ENCODE data around the gene CFAP74.

Gene CFAP74

DNA sequence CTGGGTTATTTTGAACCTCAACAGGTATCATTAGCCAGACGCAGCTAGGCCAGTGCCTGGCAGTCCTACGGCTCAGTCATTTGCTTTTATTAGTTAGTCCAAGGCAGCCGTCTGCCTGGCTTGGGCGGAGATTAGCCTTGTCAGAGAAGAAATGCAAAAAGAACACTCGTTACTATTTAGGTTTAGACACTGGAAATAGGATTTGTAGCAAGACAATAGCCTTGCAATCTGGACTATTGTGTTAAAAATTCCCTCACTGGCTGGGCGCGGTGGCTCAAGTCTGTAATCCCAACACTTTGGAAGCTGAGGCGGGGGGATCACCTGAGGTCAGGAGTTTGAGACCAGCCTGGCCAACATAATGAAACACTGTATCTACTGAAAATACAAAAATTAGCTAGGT lies 35.7 kb upstream of the CFAP74 start:
- no peak for DNase-seq

DNA sequence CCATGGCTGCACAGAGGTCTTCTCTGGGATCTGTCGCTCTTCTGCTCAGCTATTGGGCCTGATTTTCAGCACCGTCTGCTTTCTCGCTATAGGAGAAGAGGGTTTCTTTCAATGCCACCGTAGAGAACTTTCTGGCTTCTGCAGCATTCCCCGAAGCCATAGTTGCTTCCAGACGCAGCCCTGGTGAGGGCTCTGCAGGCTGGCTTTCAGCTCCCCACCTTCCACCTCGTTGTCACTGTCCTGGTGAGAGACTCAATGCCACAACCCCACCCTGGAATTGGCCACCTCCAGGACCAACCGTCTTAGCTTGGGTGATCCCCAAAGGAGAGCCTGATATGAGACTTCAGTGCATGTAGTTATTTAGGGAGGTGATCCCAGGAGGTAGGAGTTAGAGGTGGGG lies 34.6 kb upstream of the CFAP74 start:
- DNase-seq: no peak

DNA sequence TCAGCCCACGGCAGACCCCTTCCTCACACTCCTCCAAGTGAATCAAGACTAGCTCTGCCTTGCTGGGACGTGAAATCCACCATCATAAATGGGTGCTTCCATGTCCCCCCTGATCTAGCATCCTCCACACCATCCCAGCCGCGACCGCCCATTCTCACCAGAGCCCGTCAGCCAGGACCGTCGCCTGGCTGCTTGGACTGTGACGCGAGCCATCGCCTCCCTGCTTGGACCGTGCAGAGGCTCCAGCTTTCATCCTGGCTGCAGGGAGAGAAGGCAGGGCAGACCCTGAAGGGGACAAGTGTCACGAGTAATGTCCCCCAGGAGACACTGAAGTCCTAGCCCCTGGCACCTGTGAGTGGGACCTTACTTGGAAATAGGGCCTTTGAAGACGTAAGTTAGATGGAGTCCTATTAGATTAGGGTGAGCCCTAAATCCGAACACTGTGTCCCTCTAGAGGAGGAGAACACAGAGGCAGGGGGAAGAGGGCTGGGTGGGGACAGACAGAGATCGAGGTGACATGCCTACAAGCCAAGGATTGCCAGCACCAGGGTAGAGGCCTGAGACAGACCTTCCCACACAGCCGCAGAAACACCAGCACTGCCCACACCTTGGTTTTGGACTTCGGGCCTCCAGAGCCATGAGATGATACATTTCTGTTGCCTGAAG lies 33.9 kb upstream of the CFAP74 start:
- DNase-seq: no peak

DNA sequence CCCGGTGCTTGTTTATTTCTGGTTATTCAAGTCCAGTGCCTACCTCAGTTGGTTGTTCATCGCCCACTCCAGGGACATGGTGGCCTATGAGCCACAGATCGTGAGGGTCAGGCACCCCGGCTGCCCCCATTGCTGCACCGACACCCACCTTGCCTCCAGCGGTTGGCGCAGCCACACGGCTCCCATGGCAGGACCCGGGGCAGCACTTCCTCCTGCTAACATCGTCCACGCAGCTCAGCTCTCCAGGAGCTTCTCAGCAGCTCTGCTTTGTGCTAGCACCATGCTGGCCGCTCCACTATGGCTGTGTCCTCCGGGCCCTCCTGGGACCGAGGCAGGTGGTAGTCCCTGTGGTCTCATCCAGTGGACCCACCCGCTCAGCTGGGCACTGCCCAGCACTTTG lies 32.7 kb upstream of the CFAP74 start:
- DNase-seq: no peak

DNA sequence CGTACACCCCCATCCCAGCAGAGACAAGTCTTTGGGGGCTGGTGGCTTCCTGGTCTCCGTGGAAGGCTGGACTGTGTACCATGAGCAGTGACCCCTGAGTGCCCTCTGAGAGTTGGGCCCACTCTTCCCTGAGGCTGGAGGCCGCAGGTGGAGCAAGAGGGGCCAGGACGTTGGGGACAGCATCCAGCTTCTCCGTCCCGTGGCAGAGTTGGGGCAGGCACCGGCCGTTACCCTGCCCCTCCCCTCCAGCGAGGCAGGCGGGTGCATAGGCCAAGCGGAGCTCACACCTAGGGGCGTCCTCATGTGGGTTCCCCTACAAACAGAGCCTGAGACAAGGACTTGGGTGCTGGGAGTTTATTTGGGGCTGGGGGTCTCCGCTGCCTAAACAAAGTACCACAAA lies 29.6 kb upstream of the CFAP74 start:
- DNase-seq: no peak

DNA sequence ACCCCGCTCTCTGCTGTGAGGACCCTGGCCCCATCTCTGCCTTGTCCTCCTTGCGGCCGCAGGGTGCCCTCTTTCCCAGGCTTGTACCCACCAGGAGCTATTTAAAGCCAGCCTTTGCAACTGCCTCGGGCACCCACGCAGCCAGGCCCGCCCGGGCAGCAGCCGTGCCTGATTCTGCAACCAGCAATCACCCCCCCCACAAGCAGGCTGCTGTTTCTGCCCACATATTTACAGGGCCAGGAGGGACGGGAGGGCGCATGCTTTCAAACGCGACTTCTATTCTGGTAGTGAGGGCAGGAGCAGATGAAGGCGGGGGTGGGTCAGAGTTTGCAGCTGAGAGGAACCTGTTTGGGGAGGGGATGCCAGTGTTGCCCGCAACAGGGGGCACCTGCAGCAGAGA lies 29.2 kb upstream of the CFAP74 start:
- DNase-seq: no peak

DNA sequence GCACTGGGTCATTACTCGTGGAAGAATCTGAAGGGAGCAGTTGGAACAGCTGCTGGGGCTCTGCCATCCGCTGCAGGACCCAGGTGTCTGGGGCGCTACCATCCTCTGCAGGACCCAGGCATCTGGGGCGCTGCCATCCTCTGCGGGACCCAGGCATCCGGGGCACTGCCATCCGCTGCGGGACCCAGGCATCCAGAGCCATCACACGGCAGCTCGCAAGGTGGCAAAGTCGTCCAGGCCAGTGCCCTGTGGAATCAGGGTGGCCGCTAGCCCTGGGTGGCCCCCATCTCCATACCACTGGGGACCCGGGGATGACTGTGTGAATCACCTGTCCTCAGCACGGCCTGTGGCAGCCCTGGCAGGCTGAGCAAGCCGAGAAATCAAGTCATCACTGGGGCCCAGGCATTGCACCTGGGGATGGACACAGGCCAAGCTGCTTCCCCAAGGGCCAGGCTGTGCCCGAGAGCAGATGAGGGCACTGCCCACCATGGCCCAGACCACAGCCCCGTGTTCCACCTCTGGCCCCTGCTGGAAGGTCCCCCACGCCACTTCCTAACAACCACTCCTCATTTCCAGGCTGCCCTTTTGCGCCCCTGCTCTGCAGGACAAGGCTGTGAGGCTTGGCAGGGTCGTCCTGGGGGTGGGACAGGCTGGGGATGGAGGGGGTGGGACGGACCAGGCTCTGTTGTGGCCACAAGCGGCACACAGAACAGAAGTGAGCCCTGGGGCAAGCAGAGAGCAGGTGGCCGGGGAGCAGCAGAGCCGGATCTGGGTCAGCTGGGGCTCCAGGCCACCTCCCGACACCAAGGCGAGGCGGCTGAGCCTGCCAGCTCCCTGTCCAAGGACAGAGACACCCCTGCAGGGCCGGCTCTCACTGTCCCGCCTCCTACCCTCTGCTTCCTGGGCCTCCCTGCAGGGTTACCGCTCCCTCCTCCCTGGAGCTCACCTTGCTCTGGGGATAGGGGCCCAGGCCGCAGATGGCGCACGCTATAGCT lies 28.3 kb upstream of the CFAP74 start:
- no peak for DNase-seq

DNA sequence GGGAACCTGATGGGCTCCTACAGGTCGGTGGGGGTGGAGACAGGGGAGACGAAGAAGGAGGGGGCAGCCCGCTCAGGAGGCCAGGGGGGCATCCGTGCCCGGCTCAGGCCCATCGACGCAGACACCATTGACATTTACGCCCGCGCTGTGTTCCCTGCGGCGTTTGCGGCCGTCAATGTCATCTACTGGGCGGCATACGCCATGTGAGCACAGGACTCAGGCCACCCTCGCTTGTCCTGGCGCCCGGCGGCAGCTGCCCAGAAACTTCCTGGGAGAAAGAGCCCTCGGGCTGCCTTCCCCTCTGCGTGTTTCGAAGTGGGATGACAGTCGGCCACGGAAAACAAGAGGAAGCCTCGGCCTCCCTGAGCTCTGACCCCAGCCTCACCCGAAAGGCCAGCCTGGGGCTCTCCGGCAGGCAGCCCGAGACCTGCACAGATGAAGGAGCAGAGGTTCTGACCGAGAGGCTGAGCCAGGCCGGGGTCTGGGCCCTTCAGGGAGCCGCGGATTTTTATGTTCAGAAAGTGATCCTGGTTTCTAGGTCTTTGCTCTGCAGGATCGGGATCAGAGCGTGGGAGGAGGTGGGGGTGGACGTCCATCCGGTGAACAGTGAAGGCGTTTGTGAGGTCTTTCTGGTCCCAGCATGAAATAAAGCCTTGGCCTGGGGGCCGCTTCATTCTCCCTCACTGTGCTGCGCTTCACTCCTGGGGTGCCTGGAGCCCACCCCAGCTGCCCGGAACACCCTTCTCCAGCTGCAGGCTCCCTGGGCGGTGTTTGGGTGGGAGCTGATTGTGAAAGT lies 26.7 kb upstream of the CFAP74 start:
- DNase-seq: no peak

DNA sequence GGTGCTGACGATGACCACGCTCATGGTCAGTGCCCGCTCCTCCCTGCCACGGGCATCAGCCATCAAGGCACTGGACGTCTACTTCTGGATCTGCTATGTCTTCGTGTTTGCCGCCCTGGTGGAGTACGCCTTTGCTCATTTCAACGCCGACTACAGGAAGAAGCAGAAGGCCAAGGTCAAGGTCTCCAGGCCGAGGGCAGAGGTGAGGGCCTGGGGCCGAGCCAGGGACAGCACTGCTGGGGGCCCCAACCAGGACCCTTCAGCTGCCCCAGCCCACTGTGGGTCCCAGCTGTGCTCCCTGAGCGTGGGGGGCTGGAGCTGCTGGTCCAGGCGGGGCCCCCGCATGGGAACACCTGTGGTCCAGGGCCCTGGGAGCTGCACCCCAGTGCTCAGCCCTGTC lies 26.0 kb upstream of the CFAP74 start:
- no peak for DNase-seq

DNA sequence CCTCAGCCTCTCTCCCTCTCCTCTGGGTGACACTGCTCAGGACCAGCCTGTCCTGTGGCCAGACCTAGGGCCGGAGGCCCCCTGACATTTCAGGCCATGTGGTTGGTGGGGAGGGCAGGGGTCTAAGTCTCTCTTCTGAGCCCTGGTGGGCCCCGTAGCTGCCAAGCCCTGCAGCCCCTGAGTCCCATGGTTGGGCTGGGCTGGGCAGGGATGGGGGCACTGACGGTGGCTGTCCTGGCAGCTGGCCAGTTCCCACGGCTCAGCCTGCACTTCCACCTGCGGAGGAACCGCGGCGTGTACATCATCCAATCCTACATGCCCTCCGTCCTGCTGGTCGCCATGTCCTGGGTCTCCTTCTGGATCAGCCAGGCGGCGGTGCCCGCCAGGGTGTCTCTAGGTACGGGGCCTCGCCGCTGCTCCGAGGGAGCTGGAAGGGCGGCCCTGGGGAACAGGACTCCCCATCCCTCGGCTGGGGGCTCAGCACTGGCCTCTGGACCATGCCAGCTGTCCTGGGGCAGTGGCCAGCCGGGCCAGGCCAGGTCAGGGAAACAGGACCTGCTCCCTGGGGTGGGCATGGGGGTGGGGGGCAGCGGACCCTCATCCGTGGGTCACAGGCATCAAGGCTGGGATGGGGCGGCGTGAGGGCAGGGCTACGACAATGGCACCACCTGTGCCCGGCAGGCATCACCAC lies 25.4 kb upstream of the CFAP74 start:
- no peak for DNase-seq

DNA sequence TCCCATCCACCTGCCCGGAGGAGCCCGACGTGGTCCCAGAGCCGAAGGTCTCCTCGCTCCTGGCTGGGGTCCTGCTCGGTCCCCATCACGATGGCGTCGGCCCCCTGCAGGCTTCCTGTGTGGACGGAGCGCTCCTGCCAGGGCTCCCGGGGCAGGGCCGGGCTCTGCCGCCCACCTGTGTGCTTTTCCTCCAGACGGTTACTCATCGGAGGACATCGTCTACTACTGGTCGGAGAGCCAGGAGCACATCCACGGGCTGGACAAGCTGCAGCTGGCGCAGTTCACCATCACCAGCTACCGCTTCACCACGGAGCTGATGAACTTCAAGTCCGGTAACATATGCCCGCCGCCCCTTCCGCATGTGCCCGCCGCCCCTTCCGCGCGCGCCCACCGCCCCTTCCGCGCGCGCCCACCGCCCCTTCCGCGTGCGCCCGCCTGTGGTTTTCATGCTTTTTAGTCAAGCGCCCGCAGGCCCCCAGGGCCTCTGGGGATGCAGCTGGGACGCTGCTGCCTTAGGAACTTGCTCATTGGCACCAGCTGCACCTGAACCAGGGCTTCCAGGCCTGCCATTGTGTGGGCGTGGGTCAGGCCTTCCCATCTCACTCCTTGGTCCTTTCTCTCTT lies 24.5 kb upstream of the CFAP74 start:
- DNase-seq: no peak

DNA sequence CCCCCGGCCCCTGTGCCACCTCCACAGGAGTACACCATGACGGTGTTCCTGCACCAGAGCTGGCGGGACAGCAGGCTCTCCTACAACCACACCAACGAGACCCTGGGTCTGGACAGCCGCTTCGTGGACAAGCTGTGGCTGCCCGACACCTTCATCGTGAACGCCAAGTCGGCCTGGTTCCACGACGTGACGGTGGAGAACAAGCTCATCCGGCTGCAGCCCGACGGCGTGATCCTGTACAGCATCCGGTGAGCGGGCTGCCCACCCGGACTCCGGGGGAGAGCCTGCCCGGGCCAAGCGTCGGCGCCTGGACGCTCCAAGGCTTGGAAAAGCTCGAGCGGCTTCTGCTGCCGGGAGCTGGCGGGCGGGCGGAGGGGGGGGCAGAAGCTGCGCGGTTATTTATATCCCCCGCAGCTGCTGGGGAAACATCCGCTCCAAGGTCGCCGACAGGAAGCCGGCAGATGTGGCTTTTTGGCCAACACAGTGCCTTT lies 21.9 kb upstream of the CFAP74 start:
- DNase-seq: no peak

DNA sequence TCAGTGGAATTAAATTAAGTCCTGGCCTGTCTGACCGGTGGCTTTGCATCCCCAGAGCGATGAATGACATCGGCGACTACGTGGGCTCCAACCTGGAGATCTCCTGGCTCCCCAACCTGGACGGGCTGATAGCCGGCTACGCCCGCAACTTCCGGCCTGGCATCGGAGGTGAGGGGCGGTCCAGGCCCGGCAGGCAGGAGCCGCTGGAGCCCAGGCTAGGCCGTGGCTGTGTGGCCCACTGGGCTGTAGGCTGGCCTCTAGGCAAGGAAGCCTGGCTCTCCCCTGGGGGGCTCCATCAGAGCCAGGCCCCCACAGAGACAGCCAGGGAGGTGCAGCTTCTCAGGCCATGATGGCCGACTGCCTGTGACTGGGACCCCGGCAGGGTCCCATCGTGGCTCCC lies 21.3 kb upstream of the CFAP74 start:
- no peak for DNase-seq

DNA sequence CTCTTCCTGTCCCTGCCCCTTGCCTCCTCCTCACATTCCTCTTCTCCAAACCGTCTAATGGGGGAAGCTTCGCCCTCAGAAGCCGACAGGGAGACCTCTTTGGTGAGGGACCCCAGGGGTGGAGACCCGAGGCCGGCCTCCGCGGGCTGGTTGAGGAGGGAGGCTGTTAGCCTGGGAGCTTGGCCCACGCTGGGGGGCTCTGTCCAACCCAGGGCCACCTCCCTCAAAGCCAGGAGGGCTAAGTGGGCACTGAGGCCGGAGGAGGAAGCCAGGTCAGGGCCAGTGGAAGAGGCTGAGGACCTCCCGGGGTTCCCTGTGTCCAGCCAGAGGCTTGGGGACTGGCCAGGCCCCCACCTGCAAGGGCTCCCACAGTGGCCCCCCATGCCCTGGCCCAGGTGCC lies 20.9 kb upstream of the CFAP74 start:
- DNase-seq: no peak

DNA sequence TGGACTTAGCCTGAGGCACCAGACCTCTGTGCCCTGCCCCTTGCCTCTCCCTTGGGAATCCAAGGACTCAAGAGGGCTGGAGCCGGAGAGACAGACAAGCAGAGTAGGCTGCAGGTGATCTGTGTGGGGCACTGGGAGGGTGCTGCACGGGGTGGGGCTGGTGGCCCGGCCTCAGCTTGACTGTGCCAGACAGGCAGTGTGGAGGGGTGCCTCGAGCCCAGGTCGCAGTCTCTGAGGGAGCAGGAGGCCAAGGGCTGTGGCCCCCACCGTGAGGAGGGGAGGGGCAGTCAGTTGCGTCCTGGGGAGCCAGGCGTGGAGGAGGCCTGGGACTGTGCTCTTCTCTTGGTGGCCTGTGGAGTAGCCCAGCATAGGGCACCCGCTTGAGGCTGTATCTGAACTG lies 19.6 kb upstream of the CFAP74 start:
- no peak for DNase-seq

DNA sequence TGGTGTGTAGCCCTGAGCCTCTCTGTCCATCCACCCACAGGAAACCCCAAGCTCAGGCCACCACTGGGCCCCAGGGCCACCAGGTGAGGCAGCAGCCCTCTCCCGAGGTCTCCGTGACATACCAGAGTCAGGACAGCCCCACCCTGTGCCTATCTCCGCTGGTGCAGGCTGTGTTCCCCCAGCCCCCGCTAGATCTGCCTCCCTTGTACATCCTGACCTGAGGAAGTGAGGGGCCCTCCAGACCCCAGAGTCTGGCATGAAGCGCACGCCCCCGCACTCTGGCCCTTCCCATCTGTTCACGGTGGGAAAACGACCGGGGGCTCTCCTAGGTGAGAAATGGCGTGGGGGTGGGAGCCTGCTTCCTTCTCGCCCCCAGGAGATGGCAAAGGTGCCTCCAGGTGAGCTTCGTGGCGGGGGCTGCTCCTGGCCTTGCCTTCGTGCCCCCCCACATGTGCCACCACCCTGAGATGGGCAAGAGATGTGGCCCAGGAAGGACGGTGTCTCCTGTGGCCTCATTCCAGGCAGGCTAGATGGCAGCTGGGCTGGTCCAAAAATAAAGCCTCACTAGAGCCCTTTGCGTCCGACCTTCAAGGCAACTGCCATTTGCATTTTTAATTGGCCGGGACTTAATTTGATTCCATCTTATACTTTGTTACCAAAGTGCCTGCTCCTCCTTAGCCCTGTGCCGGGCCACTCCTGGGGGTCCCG lies 18.6 kb upstream of the CFAP74 start:
- no peak for DNase-seq

DNA sequence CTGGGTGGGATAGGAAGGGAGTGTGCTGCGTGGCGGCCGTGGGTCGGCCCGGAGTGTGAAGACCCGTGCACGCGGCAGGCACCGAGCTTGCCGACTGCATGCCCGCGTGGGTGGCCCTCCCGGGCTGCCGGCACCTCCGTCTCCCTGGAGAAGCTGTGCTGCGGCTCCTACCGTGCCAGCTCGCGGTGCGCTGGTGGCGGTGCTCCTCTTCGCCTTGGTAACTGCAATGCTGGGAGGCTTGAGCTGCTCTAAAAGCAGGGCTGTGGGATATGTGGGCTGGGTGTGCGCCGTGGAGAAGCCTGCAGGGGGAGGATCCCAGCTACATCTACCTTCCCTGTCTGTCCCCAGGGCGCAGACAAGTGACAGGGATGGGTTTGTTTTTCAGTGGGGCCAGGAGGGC lies 18.0 kb upstream of the CFAP74 start:
- no peak for DNase-seq

DNA sequence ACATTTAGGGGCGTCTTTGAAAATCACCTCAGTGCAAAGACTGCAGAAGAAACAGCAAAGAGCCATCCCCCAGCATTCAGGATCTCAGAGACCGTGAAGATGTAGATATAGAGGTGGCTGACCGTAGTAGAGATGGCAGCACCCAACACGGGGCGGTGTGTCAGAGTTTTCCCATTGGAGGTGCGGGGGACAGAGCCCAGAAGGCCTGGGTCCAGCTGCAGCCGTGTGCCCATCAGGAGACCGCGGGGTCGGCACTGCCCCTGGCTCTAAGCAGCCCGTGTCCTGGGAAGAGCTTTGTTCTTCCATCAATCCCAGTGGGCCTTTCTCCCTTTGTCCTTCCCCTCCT lies 16.7 kb upstream of the CFAP74 start:
- DNase-seq: no peak

DNA sequence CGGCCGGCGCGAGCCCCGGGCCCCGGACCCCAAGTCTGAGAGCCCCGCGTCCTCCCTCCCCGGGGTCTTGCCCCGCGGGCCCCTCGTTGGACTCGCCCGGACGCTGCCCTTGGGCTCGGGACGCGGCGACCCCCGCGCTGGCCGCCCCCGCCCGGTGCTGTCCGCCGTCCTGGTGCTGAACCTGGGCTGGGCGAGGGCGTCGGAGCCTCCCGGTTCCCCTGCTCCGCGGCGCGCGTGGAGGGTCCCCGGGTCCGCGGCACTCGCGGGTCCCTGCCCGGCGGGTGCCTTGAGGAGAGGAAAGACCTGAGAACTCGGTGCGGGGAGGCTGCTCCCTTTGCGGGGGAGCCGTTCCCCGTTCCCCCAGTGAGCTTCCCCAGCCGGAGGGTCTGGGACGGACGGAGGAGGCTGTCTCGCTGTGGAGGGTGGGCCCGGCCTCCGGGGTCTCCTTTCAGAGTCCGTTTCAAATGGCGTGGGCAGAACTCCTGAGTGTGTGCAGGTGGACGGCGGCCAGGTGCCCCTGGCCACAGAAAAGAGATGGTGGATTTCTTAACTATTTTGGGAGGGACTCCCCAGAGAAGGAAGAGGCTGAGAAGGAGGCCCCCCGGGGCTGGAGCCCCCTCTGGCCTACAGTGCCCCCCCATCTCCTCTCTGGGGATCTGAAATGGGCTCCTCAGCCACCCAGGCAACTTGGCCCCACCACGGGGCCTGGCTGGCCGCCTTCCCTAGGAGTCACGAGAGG lies 16.2 kb upstream of the CFAP74 start:
- DNase-seq: no peak

DNA sequence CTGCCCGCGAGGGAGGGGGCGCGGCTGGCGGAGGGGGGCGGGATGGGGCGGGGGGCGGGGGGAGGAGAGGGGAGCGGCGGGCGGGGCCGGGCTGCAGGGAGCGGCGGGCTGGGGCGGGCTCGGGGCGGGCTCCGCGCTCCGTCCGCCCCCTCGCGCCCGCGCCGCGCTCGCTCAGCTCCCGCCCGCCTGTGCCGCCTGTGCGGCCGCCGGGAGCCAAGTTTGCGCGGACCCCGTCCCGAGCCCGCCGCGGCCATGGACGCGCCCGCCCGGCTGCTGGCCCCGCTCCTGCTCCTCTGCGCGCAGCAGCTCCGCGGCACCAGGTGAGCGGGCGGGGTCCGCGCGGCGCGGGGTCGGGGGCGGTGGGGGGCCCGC lies 15.6 kb upstream of the CFAP74 start, which contains the start of gene GABRD:
Gene GABRD (plus strand): TSS at position 174 of the 372 bp plus-strand sequence. CDS start 79 bp downstream, at position 253.
- no peak for DNase-seq
